Testis (tissue), 2 donors: ENCODE measurements around the gene IDUA.

Experiments used
- CTCF ChIP-seq, 3 experiments: fragments of 450-650 bp in 2 of 3; fragments of 200-600 bp in 1 of 3; sonication (generic) in 1 of 3; IDR thresholded peaks; one replicate each; pipeline ENCODE4 v1.5.1; 2016 to 2019; ENCODE audit warnings: antibody characterized with exemption in 3 of 3, mild to moderate bottlenecking in 2 of 3, moderate library complexity in 1 of 3
- POLR2A ChIP-seq: fragments of 450-650 bp; IDR thresholded peaks from one replicate; pipeline ENCODE4 v1.6.1; 2017; ENCODE audit warnings: antibody characterized with exemption, mild to moderate bottlenecking, moderate library complexity

DNA sequence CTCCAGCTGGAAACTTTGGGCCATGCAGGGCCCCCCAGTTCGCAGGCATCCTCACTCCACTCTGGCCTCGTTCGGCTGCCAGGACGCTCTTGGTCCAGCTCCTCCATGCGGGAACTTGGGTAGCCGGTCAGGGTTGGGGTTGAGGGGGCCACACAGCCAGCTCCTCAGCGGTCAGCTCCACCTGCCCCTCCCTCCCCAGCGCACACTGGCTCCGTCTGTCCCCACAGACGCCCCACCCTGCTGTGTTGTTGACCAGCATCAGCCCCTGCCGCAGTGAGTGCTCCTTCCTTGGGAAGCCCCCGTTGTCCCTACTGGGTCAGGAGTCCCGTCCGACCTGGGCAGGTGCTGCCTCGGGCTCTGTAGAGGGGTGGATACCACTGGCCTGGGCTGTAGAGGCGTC, 30.4 kb downstream of the IDUA start:
- TF ChIP-seq CTCF (IDR thresholded peaks at IDR 0.05) (no peak), POLR2A (no peak)
